ENCODE measurements around the gene DOLK.
"Not testable (repeated sequence)": the region's sequence is repeated elsewhere in the genome, so short reads cannot be mapped to it uniquely, and the experiment has no call there.

The DOLK gene

DNA sequence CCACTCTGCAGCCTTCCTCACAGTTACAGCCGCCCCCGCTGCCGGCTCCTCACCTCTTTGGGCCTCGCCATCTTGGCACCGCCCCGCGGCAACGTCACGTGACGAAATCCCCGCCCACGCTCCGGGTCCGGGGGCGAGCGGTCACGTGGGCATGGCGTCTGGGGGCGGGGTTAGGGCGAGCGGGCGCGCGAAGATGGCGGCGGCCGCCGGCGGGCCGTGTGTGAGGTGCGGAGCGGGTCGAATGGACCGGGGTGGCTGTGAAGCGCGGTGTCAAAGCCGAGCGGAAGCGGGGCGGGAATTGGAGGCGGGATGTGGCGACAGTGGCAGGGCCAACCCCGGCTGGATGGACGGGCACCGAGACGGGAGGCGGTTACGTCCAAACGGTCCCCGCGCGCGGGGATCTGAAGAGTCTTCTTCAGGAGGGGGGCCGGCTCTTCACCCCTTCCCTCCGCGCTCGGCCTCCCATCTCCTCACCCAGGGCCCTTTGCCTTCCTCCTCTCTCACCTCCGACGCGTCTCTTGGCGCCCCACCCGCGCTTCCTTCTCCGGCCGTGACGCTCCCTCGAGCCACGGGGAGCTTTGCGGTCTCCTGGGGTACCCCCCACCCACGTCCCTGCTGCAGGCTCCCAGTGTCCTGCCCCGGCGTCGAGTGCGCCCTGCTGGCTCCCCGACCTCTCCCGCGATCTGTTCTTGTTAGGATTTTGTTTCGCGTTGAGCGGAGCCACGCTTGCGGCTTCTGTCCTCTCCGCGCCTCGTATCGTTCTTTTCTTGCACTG, at the start of gene DOLK, which contains the start of gene NUP188:
Gene DOLK (minus strand): TSS at position 77 of the 775 bp plus-strand sequence. CDS start 300 bp downstream, outside the sequence.
Gene NUP188 (plus strand): TSS at position 173 of the 775 bp plus-strand sequence. CDS start 21 bp downstream, at position 194.
- peak; percentile 99 to 100 for DNase-seq (ENCODE audit: low read depth in 2 of 2)

DNA sequence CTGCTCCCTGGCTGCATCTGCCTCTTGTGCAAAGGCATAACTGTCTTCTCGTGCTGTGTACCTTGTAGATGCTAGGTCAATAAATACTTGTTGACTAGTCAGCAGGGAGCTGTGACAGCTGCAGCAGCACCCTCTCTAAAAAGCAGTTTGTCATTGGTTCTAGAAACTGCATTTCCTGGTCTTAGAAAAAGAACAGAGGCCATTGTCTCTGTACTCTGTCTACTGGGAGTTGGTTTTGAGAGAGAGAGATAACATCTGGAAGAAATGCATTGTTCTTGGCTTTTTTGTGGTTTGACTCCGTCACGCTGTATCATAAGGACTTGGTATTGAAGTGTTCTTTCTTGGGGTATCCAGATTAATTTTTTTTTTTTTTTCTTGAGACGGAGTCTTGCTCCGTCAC, 48.4 kb upstream of the DOLK start:
- DNase-seq (ENCODE audit: low read depth in 2 of 2): no peak

DNA sequence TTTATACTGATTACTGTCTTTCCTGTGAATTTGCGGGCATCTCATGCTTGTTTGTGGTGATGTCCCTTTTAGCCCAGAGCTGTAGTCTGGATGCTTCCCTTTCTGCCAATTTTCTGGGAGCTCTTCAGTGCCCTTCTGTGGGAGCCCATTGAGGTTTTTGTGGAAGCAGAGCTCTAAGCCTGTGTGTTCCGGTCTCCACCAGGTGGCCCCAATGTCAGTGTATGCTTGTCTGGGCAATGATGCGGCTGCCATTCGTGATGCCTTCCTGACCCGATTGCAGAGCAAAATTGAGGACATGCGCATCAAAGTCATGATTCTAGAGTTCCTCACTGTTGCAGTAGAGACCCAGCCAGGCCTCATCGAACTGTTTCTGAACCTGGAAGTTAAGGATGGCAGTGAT, 45.6 kb upstream of the DOLK start:
- no peak for DNase-seq (ENCODE audit: low read depth in 2 of 2)

DNA sequence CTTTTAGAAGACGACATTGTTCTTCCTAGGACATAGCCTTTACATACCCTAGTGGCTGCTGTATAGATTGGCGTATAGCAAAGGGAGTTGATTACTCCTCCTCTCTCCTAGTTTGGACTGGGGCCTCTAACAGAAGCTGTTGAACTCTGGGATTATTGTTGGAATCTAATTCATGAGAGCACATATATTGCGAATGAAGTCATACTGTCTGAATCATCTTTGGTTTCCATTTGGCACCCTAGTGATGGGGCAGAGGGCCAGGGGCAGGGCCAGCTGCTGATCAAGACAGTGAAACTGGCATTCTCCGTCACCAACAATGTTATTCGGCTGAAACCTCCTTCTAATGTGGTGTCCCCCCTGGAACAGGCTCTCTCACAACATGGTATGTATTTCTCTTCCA, 40.4 kb upstream of the DOLK start:
- no peak for DNase-seq (ENCODE audit: low read depth in 2 of 2)

DNA sequence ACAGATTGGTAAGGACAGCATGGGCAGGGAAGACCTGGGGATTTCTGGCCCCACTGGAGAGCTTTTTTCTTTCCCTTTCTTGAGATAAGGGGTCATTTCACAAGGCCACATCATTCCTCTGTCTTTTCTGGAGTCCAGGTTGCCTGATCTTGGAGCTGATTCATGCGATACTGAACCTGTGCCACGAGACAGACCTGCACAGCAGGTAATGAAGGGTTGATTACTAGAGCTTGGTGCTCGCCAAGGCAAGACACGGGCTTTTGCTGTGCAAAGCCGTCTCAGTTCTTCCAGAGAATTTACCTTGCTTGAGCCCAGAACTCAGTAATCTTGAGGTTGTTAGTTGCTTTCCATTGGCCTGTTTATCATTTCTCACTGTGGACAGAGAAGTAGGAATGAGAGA, 39.3 kb upstream of the DOLK start:
- no peak for DNase-seq (ENCODE audit: low read depth in 2 of 2)

DNA sequence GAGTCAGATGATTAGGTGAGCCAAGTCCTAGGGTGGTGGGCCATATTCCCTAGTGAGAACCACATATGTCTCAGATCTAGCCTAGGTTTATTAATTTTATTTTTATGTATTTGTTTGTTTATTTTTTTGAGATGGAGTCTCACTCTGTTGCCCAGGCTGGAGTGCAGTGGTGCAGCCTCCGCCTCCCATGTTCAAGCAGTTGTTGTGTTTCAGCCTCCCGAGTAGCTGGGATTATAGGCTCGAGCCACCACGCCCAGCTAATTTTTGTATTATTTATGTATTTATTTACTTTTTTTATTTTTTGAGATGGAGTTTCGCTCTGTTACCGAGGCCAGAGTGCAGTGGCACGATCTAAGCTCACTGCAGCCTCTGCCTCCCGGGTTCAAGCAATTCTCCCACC, 36.1 kb upstream of the DOLK start:
- no peak for DNase-seq (ENCODE audit: low read depth in 2 of 2)

DNA sequence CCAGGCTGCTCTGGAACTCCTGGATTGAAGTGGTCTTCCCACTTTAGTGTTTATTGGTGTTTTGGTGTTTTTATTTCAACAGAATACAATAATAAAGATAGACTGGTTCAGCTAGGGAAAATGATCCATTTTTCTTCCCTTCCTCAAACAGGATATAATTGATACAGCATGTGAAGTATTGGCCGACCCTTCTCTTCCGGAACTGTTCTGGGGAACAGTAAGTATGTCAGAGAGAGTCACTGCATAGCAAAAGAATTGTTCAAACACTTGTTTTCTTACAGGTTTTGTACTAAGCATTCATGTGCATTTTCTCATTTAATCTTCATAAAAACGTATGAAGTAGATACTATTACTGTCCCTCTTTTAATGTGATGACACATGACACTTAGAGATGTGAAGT, 31.7 kb upstream of the DOLK start:
- DNase-seq (ENCODE audit: low read depth in 2 of 2): no peak

DNA sequence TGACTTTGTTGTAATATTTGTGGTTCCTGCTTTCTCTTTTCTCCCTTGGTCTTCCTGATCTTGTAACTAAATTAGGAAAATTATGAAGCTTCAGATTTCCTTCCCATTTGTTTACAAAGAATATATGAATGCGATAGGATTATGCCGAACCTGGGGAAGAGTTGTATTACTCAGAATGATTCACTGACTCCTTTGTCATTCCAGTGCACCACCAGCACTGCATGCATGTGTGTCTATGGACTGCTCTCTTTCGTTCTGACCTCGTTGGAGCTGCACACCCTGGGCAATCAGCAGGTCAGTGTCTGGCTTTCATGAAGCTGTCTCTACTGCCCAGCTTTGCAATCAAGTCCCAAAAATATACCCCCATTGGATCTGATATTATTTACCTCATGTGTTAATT, 25.6 kb upstream of the DOLK start:
- no peak for DNase-seq (ENCODE audit: low read depth in 2 of 2)

DNA sequence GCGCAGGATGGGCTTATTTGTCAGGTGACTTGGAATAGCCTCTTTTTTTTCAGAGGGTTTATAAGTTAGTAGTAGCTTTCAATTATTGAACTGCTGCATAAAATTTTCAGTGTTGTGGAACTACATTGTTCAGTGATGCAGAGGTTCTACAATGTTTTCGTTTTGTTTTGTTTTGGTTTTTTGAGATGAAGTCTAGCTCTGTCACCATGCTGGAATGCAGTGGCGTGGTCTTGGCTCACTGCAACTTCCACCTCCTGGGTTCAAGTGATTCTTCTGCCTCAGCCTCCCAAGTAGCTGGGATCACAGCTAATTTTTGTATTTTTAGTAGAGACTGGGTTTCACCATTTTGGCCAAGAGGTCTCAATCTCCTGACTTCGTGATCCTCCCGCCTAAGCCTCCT, 22.1 kb upstream of the DOLK start:
- DNase-seq (ENCODE audit: low read depth in 2 of 2): no peak

DNA sequence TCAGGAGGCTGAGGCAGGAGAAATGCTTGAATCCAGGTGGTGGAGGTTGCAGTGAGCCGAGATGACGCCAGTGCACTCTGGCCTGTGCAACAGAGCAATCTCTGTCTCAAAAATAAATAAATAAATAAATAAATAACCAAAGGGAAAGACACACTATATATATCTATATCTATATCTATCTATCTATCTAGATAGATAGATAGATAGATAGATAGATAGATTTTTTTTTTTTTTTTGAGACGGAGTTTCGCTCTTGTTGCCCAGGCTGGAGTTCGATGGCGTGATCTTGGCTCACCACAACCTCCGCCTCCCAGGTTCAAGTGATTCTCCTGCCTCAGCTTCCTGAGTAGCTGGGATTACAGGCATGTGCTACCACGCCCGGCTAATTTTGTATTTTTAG, 14.0 kb upstream of the DOLK start:
- not testable (repeated sequence) for DNase-seq (ENCODE audit: low read depth in 2 of 2)

DNA sequence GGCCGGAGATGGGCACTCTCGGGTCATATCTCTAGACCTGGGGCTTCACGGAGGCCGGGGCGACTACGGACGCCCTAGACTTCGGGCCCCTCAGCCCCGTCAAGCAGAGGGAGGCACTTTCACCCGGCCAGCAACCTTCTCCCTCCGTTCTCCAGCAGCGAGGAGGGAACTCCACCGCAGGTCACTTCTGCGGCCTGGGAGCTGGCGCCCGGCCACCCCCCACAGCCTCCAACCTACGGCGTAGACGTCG, 201 bp downstream of the DOLK start:
- DNase-seq (ENCODE audit: low read depth in 2 of 2): no peak

DNA sequence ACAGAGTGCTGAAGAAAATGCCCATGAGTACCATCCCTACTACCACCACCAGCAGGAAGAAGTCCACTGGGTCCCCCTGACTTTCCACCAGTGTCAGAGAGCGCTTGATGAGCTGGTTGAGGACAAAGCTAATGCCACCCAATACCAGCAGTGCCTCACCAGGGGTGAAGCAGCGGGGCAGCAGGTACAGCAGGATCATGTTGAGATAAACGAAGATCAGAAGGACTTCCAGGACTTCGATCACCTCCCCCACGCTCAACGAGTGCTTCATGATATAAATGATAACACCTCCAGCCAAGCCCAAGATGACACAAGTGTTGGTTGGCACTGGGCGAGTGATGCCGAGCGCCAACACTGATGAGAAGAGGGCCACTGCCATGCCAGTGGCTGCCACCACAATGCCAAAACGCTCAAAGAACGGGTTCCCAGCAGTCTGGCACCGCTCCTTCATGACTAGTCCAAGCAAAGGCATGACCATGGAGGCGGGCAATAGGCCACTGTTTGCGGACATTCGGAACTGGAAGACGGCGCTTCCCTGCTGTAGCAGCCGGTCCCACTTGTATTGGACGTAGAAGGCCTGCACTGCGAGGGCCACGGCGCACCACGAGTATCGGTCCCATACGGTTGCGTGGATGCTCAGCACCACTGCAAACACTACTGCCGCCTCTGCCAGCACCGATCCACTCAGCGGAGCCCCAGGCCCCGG, 679 bp downstream of the DOLK start:
- DNase-seq (ENCODE audit: low read depth in 2 of 2): no peak

DNA sequence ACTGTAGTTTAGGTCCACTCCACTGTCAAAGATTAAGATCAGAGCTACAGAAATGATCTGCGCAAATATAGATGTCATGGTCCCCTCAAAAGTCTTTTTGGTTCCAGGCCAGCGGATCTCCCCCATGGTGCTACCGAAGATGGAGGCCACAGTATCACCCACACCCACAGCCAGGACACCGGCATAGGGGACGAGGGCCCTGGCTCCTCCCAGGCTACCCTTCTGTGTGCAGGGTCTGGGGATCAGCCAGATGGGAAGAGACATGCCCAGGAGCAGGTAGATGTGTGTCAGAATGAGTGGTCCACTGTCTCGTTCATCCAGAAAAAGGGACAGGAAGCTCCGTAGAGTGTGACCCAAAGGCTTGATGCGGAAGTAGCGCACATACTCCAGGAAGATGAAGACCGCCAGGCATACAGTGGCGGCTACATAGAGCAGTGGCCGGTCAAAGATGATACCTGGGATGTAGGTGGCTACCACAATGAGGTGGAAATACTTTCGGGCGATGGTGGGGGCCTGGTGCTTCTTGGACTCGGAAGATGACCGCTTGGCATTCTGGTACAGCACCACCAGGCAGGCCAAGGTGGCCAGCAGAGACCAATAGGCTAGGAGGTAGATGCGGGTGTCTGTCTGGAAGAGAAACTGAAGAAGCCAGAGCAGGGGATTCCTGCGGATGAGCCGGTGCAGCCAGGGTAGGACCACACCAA, 1.5 kb downstream of the DOLK start:
- DNase-seq (ENCODE audit: low read depth in 2 of 2): no peak

DNA sequence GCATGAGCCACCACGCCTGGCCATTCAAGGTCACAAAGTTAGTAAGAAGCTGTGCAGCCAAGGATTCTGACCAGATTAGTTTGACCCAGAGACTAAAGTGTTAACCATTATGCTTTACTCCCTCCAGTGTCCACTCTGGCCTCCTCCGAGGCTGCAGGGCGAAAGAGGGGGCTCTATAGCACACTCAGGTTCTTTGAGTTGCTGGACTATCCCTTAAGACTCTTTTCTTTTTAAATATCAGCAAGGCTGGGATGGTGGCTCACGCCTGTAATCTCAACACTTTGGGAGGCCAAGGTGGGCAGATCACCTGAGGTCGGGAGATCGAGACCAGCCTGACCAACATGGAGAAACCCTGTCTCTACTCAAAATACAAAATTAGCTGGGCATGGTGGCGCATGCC, 2.4 kb downstream of the DOLK start:
- not testable (repeated sequence) for DNase-seq (ENCODE audit: low read depth in 2 of 2)

DNA sequence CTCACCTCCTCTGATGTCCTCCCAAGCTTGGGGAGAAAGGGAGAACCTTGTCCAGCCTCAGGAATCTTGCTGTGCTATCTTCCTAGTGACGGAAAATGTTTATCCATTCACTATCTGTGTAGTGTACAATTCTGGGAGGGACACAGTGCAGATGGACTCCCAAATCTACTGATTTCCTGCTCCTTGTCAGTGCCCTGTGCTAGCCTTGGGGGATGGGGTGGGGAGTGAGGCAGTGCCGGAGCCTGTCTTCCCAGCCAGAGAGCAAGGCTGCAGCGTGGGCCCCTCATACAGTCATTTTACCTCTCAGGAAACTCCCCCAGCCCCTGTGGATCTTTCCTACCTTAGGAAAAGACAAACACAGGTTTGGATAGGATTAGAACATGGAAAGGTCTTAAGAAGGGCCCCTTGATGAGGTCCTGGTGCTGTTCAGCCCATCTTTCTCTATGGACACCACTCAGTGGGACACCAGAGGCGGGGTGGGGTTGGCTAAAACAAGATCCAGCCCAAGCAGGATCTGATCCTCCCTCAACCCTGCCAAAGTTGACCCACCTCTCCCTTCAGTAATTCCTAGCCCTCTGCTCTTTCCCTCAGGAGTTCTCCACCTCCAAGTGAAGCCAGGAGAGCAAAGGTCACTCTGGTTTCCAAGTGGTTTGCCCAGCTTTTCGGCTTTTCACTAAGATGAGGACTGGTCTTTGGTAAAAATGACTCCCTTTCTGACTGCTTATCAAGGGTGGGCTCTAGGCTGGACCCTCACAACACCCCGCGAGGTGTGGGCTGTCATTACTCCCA, 3.4 kb downstream of the DOLK start:
- DNase-seq (ENCODE audit: low read depth in 2 of 2): no peak

DNA sequence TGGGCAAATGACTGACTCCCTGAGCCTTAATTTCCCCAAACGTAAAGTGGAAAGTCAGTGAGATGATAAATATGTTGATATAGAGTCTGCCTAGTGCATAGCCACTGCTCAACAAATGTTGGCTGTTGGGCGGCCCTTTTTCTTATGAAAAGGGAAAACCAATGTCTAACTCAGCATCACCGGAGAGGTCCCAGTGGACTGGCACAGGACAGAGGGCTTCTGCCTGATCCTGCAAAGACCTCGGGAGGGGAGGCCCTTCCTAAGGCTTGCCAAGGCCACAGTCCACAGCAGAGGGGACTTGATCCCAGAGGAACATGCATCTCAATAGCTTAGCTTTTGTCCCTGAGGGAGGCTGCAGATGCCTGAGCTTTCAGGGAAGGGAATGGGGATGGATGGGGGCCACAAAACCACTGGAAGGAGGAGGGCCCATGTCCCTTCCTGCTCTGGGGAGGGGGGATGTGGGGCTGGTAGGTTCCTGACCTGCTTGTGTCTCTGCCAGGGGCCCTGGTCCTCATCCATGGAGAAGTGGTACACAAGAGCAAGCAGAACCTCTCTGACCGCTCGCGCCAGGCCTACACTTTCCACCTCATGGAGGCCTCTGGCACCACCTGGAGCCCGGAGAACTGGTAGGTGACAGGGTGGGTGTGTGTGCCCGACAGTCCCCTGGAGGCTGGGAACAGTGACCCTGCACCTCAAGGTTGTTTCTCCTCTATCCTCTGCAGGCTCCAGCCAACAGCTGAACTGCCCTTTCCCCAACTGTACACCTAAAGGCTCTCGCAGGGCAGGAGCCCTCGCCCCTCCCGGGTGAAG, 6.3 kb downstream of the DOLK start:
- DNase-seq (ENCODE audit: low read depth in 2 of 2): no peak

DNA sequence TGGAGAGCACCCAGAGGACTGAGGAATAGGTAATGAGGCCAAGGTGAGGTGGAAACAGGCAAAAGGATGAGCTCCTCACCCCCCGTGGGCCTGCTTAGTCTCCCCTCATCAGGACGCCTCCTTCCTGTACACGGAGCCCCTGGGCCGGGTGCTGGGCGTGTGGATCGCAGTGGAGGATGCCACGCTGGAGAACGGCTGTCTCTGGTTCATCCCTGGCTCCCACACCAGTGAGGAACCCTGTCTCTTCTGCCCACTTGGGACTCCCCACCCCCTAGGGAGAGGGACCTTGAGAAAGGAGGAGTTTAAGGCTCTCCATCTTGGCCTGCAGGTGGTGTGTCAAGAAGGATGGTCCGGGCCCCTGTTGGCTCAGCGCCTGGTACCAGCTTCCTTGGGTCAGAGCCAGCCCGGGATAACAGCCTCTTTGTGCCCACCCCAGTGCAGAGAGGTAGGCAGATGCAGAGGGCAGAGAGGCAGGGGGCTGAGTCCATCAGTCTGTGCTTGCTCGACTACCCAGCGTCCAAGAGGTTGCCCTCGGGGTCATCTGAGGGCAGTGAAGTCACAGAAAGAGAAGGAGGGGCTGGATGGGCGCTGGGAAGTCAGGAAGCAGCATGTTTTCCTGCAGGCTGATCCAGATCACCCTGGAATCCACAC, 7.0 kb downstream of the DOLK start:
- no peak for DNase-seq (ENCODE audit: low read depth in 2 of 2)

DNA sequence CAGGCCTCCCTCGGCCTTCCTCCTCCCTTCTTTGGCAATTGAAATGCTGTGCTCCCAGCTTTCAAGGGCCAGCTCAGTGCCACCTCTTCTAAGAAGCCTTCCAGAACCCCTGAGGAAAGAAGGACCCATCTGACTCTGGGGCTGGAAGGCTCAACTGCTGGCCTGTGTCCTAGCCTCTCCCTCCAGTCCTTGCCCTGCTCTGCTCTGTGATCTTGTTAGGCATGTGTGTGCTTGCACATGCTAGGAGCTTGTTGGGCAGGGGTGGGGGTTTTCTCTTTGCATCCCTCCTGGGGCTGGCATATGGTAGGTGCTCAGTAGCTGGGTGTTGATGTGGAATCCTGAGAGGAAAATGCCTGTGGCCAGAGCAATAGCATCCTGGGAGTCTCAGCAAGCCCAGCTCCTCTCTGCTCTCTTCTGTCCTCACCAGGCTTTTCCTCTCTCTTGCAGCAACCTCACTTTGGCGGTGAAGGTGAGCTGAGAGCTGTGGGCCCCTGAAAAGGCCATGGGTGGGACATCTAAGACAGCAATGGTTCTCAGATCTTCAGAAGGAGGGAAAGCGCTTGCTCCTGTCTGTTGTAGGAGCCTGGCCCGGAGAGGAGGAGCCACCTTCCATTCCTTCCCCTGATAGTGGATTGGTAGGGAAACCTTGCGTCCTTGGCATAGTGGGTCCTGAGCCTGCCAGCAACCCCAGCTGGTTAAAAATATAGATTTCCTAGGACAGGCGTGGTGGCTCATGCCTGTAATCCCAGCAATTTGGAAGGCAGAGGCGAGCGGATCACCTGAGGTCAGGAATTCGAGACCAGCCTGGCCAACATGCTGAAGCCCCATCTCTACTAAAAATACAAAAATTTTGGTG, 9.9 kb downstream of the DOLK start:
- no peak for DNase-seq (ENCODE audit: low read depth in 2 of 2)

DNA sequence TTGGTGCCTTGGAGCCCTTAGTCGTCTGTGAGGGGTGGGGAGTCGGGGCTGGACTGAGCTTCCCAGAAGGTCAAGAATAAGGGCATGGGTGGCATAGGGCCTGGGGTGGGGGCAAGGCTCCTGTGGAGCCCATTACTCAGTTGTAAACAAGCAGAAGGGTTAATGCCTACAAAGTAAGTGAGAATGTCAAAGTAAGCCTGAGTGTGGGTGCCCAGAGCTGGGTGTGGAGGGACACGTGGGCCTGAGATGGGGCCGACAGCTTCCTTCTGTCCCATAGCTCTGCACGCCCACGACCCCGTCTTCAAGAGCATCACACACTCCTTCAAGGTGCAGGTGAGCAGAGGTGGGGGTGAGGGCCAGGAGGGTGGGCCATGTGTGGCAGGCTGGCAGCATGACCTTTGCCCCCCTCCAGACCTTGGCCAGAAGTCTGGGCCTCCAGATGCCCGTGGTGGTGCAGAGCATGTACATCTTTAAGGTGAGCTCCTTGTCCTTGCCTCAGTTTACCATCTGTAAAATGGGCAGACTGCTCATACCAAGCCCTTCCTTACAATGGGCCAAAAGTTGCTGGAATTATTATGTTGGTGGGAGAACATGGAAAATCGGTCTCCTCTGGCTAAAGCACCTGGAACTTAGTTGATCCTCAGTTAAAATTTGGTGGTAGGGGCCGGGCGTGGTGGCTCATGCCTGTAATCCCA, 11.1 kb downstream of the DOLK start:
- no peak for DNase-seq (ENCODE audit: low read depth in 2 of 2)

Data from stimulated activated CD8-positive, alpha-beta memory T cell treated with anti-CD3 and anti-CD28 coated beads, Interleukin-7, amount 100 ng/mL, for 1 hour (primary cell).